Measurements from ENCODE around the gene RARG. TPM values are rescaled to one million over a fixed set of nuclear protein-coding genes. Genes with fewer than 3 reads are reported as not detected.

The RARG gene
- total and polyA plus RNA-seq, 11 donors: 6.4 to 22.5 (median 14.4) TPM

- no peak for TF ChIP-seq POLR2A (IDR thresholded peaks at IDR 0.05)
- TF ChIP-seq CTCF (IDR thresholded peaks at IDR 0.05): no peak
- intact Hi-C loops (cut with DNase I): loop anchor here in 1 of 10 donors (2.0 kb wide), 1 partner anchor 18 kb away; no protein-coding TSS in a partner anchor
- H3K27me3 ChIP-seq: no peaks in the 10 kb centered on the region
- H3K9me3 ChIP-seq: no peaks in the 10 kb centered on the region
- H3K36me3 ChIP-seq: no peaks in the 10 kb centered on the region
- peak; percentile 74 to 90 (median 83) for ATAC-seq
- peak overlapping the region; percentile 8 to 86 (median 73) for H3K27ac ChIP-seq
- WGBS, 4 donors: 23 to 28% (median 25%) methylated on average over 10 to 11 of the region's 11 CpGs
- peaks cover 0 to 35% (median 24%) of the 10 kb centered on the region in 12 donors for H3K4me1 ChIP-seq
- peak; percentile 59 to 84 (median 69) for DNase-seq
- H3K4me3 ChIP-seq: peak overlapping the region; percentile 22 to 74 (median 66)
These were observed 845 bp upstream of the RARG start for GRCh38 chr12:53232646-53233461.

GRCh38 chr12:53231671-53231920 is 413 bp downstream of the RARG start:
- DNase-seq (no peak), ATAC-seq (no peak)
- intact Hi-C loops (cut with DNase I): no loop called here
- Histone ChIP-seq H3K27me3 (no peaks in the 10 kb centered on the region), H3K36me3 (peaks cover 0 to 5% (median 0%) of the 10 kb centered on the region in 9 donors), H3K9me3 (no peaks in the 10 kb centered on the region), H3K4me3 (peak overlapping the region; percentile 22 to 74 (median 66)), H3K4me1 (peaks cover 0 to 35% (median 24%) of the 10 kb centered on the region in 12 donors), H3K27ac (peak overlapping the region in 11 of 12 donors; percentile 47 to 86 (median 75))
- TF ChIP-seq POLR2A (IDR thresholded peaks at IDR 0.05) (no peak), CTCF (IDR thresholded peaks at IDR 0.05) (peak in 2 of 12 donors; percentile 13 to 15)
- 3 to 5% methylated on average over 9 of the region's 9 CpGs; no CpG with 5 or more reads in 2 of the 4 donors for WGBS, 4 donors

GRCh38 chr12:53230108-53230845 is 1.7 kb downstream of the RARG start:
- 78 to 87% (median 81%) methylated on average over 8 to 10 of the region's 10 CpGs for WGBS, 4 donors
- no peak for TF ChIP-seq CTCF (IDR thresholded peaks at IDR 0.05)
- no peak for TF ChIP-seq POLR2A (IDR thresholded peaks at IDR 0.05)
- Histone ChIP-seq H3K27ac (peak overlapping the region in 1 of 12 donors; percentile 83), H3K4me1 (peaks cover 0 to 38% (median 25%) of the 10 kb centered on the region in 12 donors), H3K27me3 (no peaks in the 10 kb centered on the region), H3K9me3 (no peaks in the 10 kb centered on the region), H3K36me3 (peaks cover 0 to 5% (median 0%) of the 10 kb centered on the region in 9 donors), H3K4me3 (no peak overlapping the region)
- intact Hi-C loops (cut with DNase I): no loop called here
- ATAC-seq (no peak), DNase-seq (no peak)

- WGBS, 4 donors: 90 to 97% (median 91%) methylated on average over 2 of the region's 2 CpGs
- DNase-seq (no peak), ATAC-seq (no peak)
- Histone ChIP-seq H3K36me3 (peaks cover 0 to 5% (median 0%) of the 10 kb centered on the region in 9 donors), H3K27ac (peak overlapping the region in 1 of 12 donors; percentile 17), H3K4me3 (no peak overlapping the region), H3K27me3 (no peaks in the 10 kb centered on the region), H3K4me1 (peaks cover 0 to 45% (median 29%) of the 10 kb centered on the region in 12 donors), H3K9me3 (no peaks in the 10 kb centered on the region)
- intact Hi-C loops (cut with DNase I): no loop called here
- TF ChIP-seq CTCF (IDR thresholded peaks at IDR 0.05): no peak
- TF ChIP-seq POLR2A (IDR thresholded peaks at IDR 0.05): no peak
These were observed 2.6 kb downstream of the RARG start for GRCh38 chr12:53229454-53229853.

Data from heart left ventricle (tissue), 16 donors.